ENCODE data around the gene PAX6.

Gene PAX6

GRCh38 chr11:31820438-31820818, 9.3 kb upstream of the PAX6 start:
- peak overlapping the region; percentile 59 for H3K23ac ChIP-seq (ENCODE audit: low read depth, low read length, poor library complexity)
- peaks cover 55 to 100% (median 96%) of the 10 kb centered on the region in 3 experiments for H3K27me3 ChIP-seq (ENCODE audit: control insufficient read depth in 3 of 3, insufficient read depth in 3 of 3, low read depth in 1 of 3, low read length in 3 of 3)
- H3K9ac ChIP-seq (ENCODE audit: low read depth, low read length, poor library complexity), result no peak overlapping the region
- peaks cover 3 to 8% of the 10 kb centered on the region in 2 donors for H3K9me3 ChIP-seq (replicated peaks in 1 of 2; ENCODE audit: control insufficient read depth in 2 of 2, insufficient read depth in 1 of 2, low read depth in 1 of 2, low read length in 2 of 2)
- peak overlapping the region; percentile 9 for H2BK15ac ChIP-seq (ENCODE audit: low read length)
- no CpG with 5 or more reads among the region's 15 CpGs for WGBS, 2 donors (ENCODE audit: extremely low coverage in 2 of 2, insufficient read length in 2 of 2, insufficient replicate concordance in 1 of 2)
- H4K8ac ChIP-seq (ENCODE audit: low read depth, low read length), result no peak overlapping the region
- peak overlapping the region; percentile 40 for H2AK5ac ChIP-seq (ENCODE audit: low read depth, low read length)
- no peaks in the 10 kb centered on the region for H3K79me1 ChIP-seq (ENCODE audit: low read depth, low read length)
- H3K4me3 ChIP-seq (ENCODE audit: low read length in 2 of 2), result no peak overlapping the region
- peak overlapping the region; percentile 2 for H2BK12ac ChIP-seq (ENCODE audit: low read length)
- peak overlapping the region; percentile 24 for H2BK120ac ChIP-seq (ENCODE audit: low read depth, low read length)
- no peak overlapping the region for H2AFZ ChIP-seq (ENCODE audit: low read length)
- peaks cover 16 to 20% of the 10 kb centered on the region in 2 donors for H3K4me1 ChIP-seq (ENCODE audit: control insufficient read depth in 2 of 2, insufficient read depth in 1 of 2, low read depth in 1 of 2, low read length in 2 of 2)
- H3K27ac ChIP-seq (replicated peaks; ENCODE audit: low read length), result no peak overlapping the region
- peak overlapping the region; percentile 36 for H3K4me2 ChIP-seq (ENCODE audit: insufficient read depth, low read length, poor library complexity, severe bottlenecking)
- H3K36me3 ChIP-seq (replicated peaks in 1 of 2; ENCODE audit: control insufficient read depth in 2 of 2, insufficient read depth in 2 of 2, low read length in 2 of 2), result no peaks in the 10 kb centered on the region
- peak; percentile 57 for DNase-seq (ENCODE audit: low spot score)
- H3K4ac ChIP-seq (ENCODE audit: low read length), result no peak overlapping the region
- no peak overlapping the region for H4K91ac ChIP-seq (ENCODE audit: low read depth, low read length, poor library complexity)
- H3K14ac ChIP-seq (ENCODE audit: low read length), result no peak overlapping the region
- peak overlapping the region; percentile 78 for H3K18ac ChIP-seq (ENCODE audit: low read length)
- no peak overlapping the region for H2BK5ac ChIP-seq (ENCODE audit: low read length)

- peaks cover 3 to 8% of the 10 kb centered on the region in 2 donors for H3K9me3 ChIP-seq (replicated peaks in 1 of 2; ENCODE audit: control insufficient read depth in 2 of 2, insufficient read depth in 1 of 2, low read depth in 1 of 2, low read length in 2 of 2)
- H3K18ac ChIP-seq (ENCODE audit: low read length), result peak overlapping the region; percentile 78
- no peak overlapping the region for H3K9ac ChIP-seq (ENCODE audit: low read depth, low read length, poor library complexity)
- peak overlapping the region; percentile 59 for H3K23ac ChIP-seq (ENCODE audit: low read depth, low read length, poor library complexity)
- H3K36me3 ChIP-seq (replicated peaks in 1 of 2; ENCODE audit: control insufficient read depth in 2 of 2, insufficient read depth in 2 of 2, low read length in 2 of 2), result no peaks in the 10 kb centered on the region
- H3K4me3 ChIP-seq (ENCODE audit: low read length in 2 of 2), result no peak overlapping the region
- peak overlapping the region; percentile 2 for H2BK12ac ChIP-seq (ENCODE audit: low read length)
- peak overlapping the region; percentile 40 for H2AK5ac ChIP-seq (ENCODE audit: low read depth, low read length)
- H4K91ac ChIP-seq (ENCODE audit: low read depth, low read length, poor library complexity), result no peak overlapping the region
- DNase-seq (ENCODE audit: low spot score), result peak; percentile 57
- H2AFZ ChIP-seq (ENCODE audit: low read length), result no peak overlapping the region
- peaks cover 49 to 100% (median 96%) of the 10 kb centered on the region in 3 experiments for H3K27me3 ChIP-seq (ENCODE audit: control insufficient read depth in 3 of 3, insufficient read depth in 3 of 3, low read depth in 1 of 3, low read length in 3 of 3)
- H3K4ac ChIP-seq (ENCODE audit: low read length), result no peak overlapping the region
- H2BK5ac ChIP-seq (ENCODE audit: low read length), result no peak overlapping the region
- H4K8ac ChIP-seq (ENCODE audit: low read depth, low read length), result no peak overlapping the region
- H3K79me1 ChIP-seq (ENCODE audit: low read depth, low read length), result no peaks in the 10 kb centered on the region
- H3K4me1 ChIP-seq (ENCODE audit: control insufficient read depth in 2 of 2, insufficient read depth in 1 of 2, low read depth in 1 of 2, low read length in 2 of 2), result peaks cover 21 to 24% of the 10 kb centered on the region in 2 donors
- peak overlapping the region; percentile 36 for H3K4me2 ChIP-seq (ENCODE audit: insufficient read depth, low read length, poor library complexity, severe bottlenecking)
- H2BK120ac ChIP-seq (ENCODE audit: low read depth, low read length), result peak overlapping the region; percentile 24
- H3K14ac ChIP-seq (ENCODE audit: low read length), result no peak overlapping the region
- H2BK15ac ChIP-seq (ENCODE audit: low read length), result peak overlapping the region; percentile 9
- no CpG with 5 or more reads among the region's 55 CpGs for WGBS, 2 donors (ENCODE audit: extremely low coverage in 2 of 2, insufficient read length in 2 of 2, insufficient replicate concordance in 1 of 2)
- no peak overlapping the region for H3K27ac ChIP-seq (replicated peaks; ENCODE audit: low read length)
Measured at GRCh38 chr11:31819621-31820437, 8.7 kb upstream of the PAX6 start.

GRCh38 chr11:31818874-31819331, 7.8 kb upstream of the PAX6 start:
- H2AFZ ChIP-seq (ENCODE audit: low read length), result no peak overlapping the region
- H3K27ac ChIP-seq (replicated peaks; ENCODE audit: low read length), result no peak overlapping the region
- H3K4me1 ChIP-seq (ENCODE audit: control insufficient read depth in 2 of 2, insufficient read depth in 1 of 2, low read depth in 1 of 2, low read length in 2 of 2), result peaks cover 26% of the 10 kb centered on the region in 2 donors
- peak; percentile 15 for DNase-seq (ENCODE audit: low spot score)
- no peak overlapping the region for H3K18ac ChIP-seq (ENCODE audit: low read length)
- H2BK5ac ChIP-seq (ENCODE audit: low read length), result no peak overlapping the region
- no peak overlapping the region for H3K4ac ChIP-seq (ENCODE audit: low read length)
- H3K79me1 ChIP-seq (ENCODE audit: low read depth, low read length), result no peaks in the 10 kb centered on the region
- peaks cover 44 to 99% (median 95%) of the 10 kb centered on the region in 3 experiments for H3K27me3 ChIP-seq (ENCODE audit: control insufficient read depth in 3 of 3, insufficient read depth in 3 of 3, low read depth in 1 of 3, low read length in 3 of 3)
- peak overlapping the region; percentile 38 for H2BK15ac ChIP-seq (ENCODE audit: low read length)
- peak overlapping the region; percentile 65 for H2BK120ac ChIP-seq (ENCODE audit: low read depth, low read length)
- peaks cover 3 to 8% of the 10 kb centered on the region in 2 donors for H3K9me3 ChIP-seq (replicated peaks in 1 of 2; ENCODE audit: control insufficient read depth in 2 of 2, insufficient read depth in 1 of 2, low read depth in 1 of 2, low read length in 2 of 2)
- H3K4me2 ChIP-seq (ENCODE audit: insufficient read depth, low read length, poor library complexity, severe bottlenecking), result no peak overlapping the region
- H3K23ac ChIP-seq (ENCODE audit: low read depth, low read length, poor library complexity), result peak overlapping the region; percentile 69
- H3K9ac ChIP-seq (ENCODE audit: low read depth, low read length, poor library complexity), result no peak overlapping the region
- H3K36me3 ChIP-seq (replicated peaks in 1 of 2; ENCODE audit: control insufficient read depth in 2 of 2, insufficient read depth in 2 of 2, low read length in 2 of 2), result no peaks in the 10 kb centered on the region
- no CpG with 5 or more reads among the region's 26 CpGs for WGBS, 2 donors (ENCODE audit: extremely low coverage in 2 of 2, insufficient read length in 2 of 2, insufficient replicate concordance in 1 of 2)
- no peak overlapping the region for H2BK12ac ChIP-seq (ENCODE audit: low read length)
- no peak overlapping the region for H4K91ac ChIP-seq (ENCODE audit: low read depth, low read length, poor library complexity)
- H3K4me3 ChIP-seq (ENCODE audit: low read length in 2 of 2), result no peak overlapping the region
- peak overlapping the region; percentile 26 for H3K14ac ChIP-seq (ENCODE audit: low read length)
- no peak overlapping the region for H4K8ac ChIP-seq (ENCODE audit: low read depth, low read length)
- peak overlapping the region; percentile 47 for H2AK5ac ChIP-seq (ENCODE audit: low read depth, low read length)

GRCh38 chr11:31818425-31818755, 7.3 kb upstream of the PAX6 start:
- H4K8ac ChIP-seq (ENCODE audit: low read depth, low read length), result no peak overlapping the region
- no peaks in the 10 kb centered on the region for H3K79me1 ChIP-seq (ENCODE audit: low read depth, low read length)
- no CpG with 5 or more reads among the region's 9 CpGs for WGBS, 2 donors (ENCODE audit: extremely low coverage in 2 of 2, insufficient read length in 2 of 2, insufficient replicate concordance in 1 of 2)
- H2BK15ac ChIP-seq (ENCODE audit: low read length), result no peak overlapping the region
- H3K4me1 ChIP-seq (ENCODE audit: control insufficient read depth in 2 of 2, insufficient read depth in 1 of 2, low read depth in 1 of 2, low read length in 2 of 2), result peaks cover 27 to 29% of the 10 kb centered on the region in 2 donors
- H2BK120ac ChIP-seq (ENCODE audit: low read depth, low read length), result no peak overlapping the region
- no peak overlapping the region for H2AK5ac ChIP-seq (ENCODE audit: low read depth, low read length)
- no peak overlapping the region for H2BK12ac ChIP-seq (ENCODE audit: low read length)
- DNase-seq (ENCODE audit: low spot score), result no peak
- no peak overlapping the region for H3K23ac ChIP-seq (ENCODE audit: low read depth, low read length, poor library complexity)
- peaks cover 44 to 94% (median 89%) of the 10 kb centered on the region in 3 experiments for H3K27me3 ChIP-seq (ENCODE audit: control insufficient read depth in 3 of 3, insufficient read depth in 3 of 3, low read depth in 1 of 3, low read length in 3 of 3)
- H3K36me3 ChIP-seq (replicated peaks in 1 of 2; ENCODE audit: control insufficient read depth in 2 of 2, insufficient read depth in 2 of 2, low read length in 2 of 2), result no peaks in the 10 kb centered on the region
- peak overlapping the region; percentile 76 for H3K18ac ChIP-seq (ENCODE audit: low read length)
- H3K14ac ChIP-seq (ENCODE audit: low read length), result no peak overlapping the region
- H2AFZ ChIP-seq (ENCODE audit: low read length), result peak overlapping the region; percentile 86
- H3K9ac ChIP-seq (ENCODE audit: low read depth, low read length, poor library complexity), result no peak overlapping the region
- H3K4ac ChIP-seq (ENCODE audit: low read length), result no peak overlapping the region
- no peak overlapping the region for H3K27ac ChIP-seq (replicated peaks; ENCODE audit: low read length)
- peak overlapping the region; percentile 98 for H3K4me2 ChIP-seq (ENCODE audit: insufficient read depth, low read length, poor library complexity, severe bottlenecking)
- no peak overlapping the region for H2BK5ac ChIP-seq (ENCODE audit: low read length)
- H4K91ac ChIP-seq (ENCODE audit: low read depth, low read length, poor library complexity), result no peak overlapping the region
- peaks cover 3 to 8% of the 10 kb centered on the region in 2 donors for H3K9me3 ChIP-seq (replicated peaks in 1 of 2; ENCODE audit: control insufficient read depth in 2 of 2, insufficient read depth in 1 of 2, low read depth in 1 of 2, low read length in 2 of 2)
- H3K4me3 ChIP-seq (ENCODE audit: low read length in 2 of 2), result peak overlapping the region in 1 of 2 donors; percentile 59
